Measurements from ENCODE around the gene AUTS2. TPM values are rescaled to one million over a fixed set of nuclear protein-coding genes. Genes with fewer than 3 reads are reported as not detected.
A peak's percentile ranks its signal among the peaks of the same experiment; 100 is the strongest.

AUTS2 gene
- total RNA-seq, 3 donors from 2014 or later: 31.2 to 67.6 (median 36.5) TPM

DNA sequence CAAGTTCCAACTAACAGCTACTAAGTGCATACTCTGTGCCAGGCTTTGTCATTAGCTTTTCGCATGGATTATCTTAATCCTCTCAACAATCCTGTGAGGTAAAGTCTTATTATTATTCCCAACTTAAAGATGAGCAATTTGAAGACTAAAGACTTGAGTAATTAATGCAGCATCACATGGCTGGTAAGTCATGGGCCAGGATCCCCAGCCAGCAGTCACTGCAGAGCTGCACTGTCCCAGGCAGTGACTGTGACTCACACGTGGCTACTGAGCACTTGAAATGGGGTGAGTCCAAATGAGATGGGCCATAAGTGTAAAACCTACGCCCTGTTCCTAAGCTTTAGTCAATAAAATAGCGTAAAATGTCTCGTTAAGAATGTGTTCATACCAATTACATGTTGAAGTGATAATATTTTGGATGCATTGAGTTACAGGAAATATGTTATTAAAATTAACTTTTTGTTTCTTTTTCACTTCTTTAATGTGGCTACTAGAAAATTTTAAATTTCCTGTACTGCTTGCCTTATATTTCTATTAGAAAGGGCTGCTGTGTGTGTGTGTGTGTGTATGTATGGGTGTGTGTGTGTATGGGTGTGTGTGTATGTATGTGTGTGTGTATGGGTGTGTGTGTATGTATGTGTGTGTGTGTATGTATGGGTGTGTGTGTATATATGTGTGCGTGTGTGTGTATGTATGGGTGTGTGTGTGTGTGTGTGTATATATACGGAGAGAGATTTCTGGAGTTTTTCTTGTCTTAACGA lies 756.3 kb downstream of the AUTS2 start:
- Histone ChIP-seq H3K4me1 (ENCODE audit: low read depth) (peaks cover 8% of the 10 kb centered on the region), H3K36me3 (ENCODE audit: low read depth) (no peaks in the 10 kb centered on the region), H3K9me3 (no peaks in the 10 kb centered on the region), H3K4me3 (no peak overlapping the region)
- DNase-seq: no peak
- peak; percentile 81 for ATAC-seq
- TF ChIP-seq CTCF (IDR thresholded peaks at IDR 0.05): no peak
- intact Hi-C loops (cut with DNase I, micrococcal nuclease): no loop called here

DNA sequence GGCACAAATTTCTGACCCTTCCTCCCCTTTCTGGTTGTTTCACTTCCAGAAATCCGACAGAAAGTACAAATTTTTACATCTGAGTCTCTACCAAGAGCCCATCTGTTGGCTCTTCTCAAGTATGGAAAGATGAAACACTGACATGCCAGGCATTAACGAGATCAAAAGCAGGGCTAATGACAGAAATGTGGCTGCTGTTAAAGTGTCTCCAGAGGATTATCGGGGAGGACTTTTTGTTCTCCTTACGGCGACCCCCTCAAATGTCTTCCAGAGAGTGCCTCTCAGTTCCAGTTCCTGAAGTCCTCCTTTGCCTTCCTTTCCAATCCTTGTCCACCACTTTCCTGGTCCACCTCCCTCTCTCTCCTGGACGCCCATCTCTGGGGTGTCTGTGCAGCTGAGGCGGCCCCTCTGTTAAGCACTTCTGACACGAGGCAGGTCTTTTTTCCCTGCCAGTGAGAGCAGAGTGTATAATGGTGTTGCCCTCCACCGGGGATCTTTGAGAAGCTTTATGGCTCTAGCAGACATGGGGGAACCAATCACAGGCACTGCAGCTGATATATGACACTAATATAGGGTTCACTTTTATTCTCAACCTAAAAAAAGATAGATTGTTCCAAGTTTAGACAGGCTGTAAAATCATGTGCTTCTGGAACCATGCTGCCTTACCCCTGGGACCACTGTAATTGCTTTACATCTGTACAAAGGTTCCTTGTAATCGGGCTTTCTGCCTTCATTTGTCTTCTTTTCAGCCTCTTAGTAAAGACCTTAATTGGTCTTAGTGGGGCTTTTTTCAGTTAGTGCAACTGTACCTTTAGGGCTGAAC lies 757.1 kb downstream of the AUTS2 start:
- no peak for DNase-seq
- no peak for ATAC-seq
- Histone ChIP-seq H3K4me3 (no peak overlapping the region), H3K36me3 (ENCODE audit: low read depth) (no peaks in the 10 kb centered on the region), H3K9me3 (no peaks in the 10 kb centered on the region), H3K4me1 (ENCODE audit: low read depth) (peaks cover 8% of the 10 kb centered on the region)
- intact Hi-C loops (cut with DNase I, micrococcal nuclease): no loop called here
- TF ChIP-seq CTCF (IDR thresholded peaks at IDR 0.05): no peak

GRCh38 chr7:70356085-70356786 lies 758.0 kb downstream of the AUTS2 start:
- no peaks in the 10 kb centered on the region for H3K36me3 ChIP-seq (ENCODE audit: low read depth)
- H3K9me3 ChIP-seq: no peaks in the 10 kb centered on the region
- intact Hi-C loops (cut with DNase I, micrococcal nuclease): no loop called here
- DNase-seq (no peak), ATAC-seq (no peak)
- peaks cover 8% of the 10 kb centered on the region for H3K4me1 ChIP-seq (ENCODE audit: low read depth)
- TF ChIP-seq CTCF (IDR thresholded peaks at IDR 0.05): no peak
- H3K4me3 ChIP-seq: no peak overlapping the region

DNA sequence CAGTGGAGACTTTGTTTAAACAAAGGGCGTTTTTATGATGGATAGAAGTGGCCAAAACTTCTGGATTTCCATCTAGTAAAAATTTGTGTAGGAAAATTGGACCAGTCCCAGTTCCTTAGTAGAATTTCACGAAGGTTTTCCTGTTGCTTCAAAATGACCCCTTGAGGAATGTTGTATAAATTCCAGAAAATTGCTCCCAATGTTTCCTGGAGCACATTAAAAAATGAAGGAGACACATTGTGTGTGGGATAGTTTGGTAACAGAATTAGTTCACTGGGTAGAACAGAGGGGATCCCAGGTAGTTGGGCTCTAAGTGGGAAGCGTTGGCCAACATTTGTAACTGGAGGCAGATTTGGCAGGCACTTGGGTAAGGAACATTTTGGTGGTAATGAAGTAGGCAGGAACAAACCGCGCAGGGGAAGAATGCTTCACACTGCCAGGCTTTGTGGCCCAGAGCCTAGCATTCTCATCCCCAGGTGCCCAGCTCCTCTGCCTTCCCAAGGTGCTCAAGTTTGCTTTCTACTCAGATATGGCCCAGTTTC lies 758.6 kb downstream of the AUTS2 start:
- no peak for TF ChIP-seq CTCF (IDR thresholded peaks at IDR 0.05)
- no peak overlapping the region for H3K4me3 ChIP-seq
- intact Hi-C loops (cut with DNase I, micrococcal nuclease): no loop called here
- ATAC-seq: no peak
- no peaks in the 10 kb centered on the region for H3K9me3 ChIP-seq
- H3K4me1 ChIP-seq (ENCODE audit: low read depth): peaks cover 8% of the 10 kb centered on the region
- DNase-seq: no peak
- H3K36me3 ChIP-seq (ENCODE audit: low read depth): no peaks in the 10 kb centered on the region

GRCh38 chr7:70360557-70360956 lies 762.3 kb downstream of the AUTS2 start:
- ATAC-seq (no peak), DNase-seq (no peak)
- intact Hi-C loops (cut with DNase I, micrococcal nuclease): no loop called here
- Histone ChIP-seq H3K4me1 (ENCODE audit: low read depth) (peaks cover 8% of the 10 kb centered on the region), H3K36me3 (ENCODE audit: low read depth) (no peaks in the 10 kb centered on the region), H3K9me3 (no peaks in the 10 kb centered on the region), H3K4me3 (no peak overlapping the region)
- no peak for TF ChIP-seq CTCF (IDR thresholded peaks at IDR 0.05)
